Measurements from ENCODE around the gene SKP1.

SKP1 gene

GRCh38 chr5:134114886-134115805 is 61.6 kb downstream of the SKP1 start:
- in situ Hi-C loops (cut with MboI; ENCODE audit: low sequenced_read_pairs) = no loop called here

- in situ Hi-C loops (cut with MboI; ENCODE audit: low sequenced_read_pairs) = no loop called here
These were observed 62.6 kb downstream of the SKP1 start, which contains the start of gene TCF7 for GRCh38 chr5:134113902-134114875. Gene TCF7, plus strand, starts transcription at chr5:134114681. Its CDS starts 226 bp downstream, at chr5:134114907.

- in situ Hi-C loops (cut with MboI; ENCODE audit: low sequenced_read_pairs) = no loop called here
These were observed 63.3 kb downstream of the SKP1 start for GRCh38 chr5:134113363-134113889.

GRCh38 chr5:134112726-134113362 is 63.9 kb downstream of the SKP1 start:
- in situ Hi-C loops (cut with MboI; ENCODE audit: low sequenced_read_pairs) = no loop called here

GRCh38 chr5:134111741-134112647 is 64.8 kb downstream of the SKP1 start:
- in situ Hi-C loops (cut with MboI; ENCODE audit: low sequenced_read_pairs) = no loop called here

- in situ Hi-C loops (cut with MboI; ENCODE audit: low sequenced_read_pairs) = no loop called here
These were observed 66.4 kb downstream of the SKP1 start for GRCh38 chr5:134110382-134110781.

GRCh38 chr5:134107779-134108178 is 69.0 kb downstream of the SKP1 start:
- in situ Hi-C loops (cut with MboI; ENCODE audit: low sequenced_read_pairs) = no loop called here

GRCh38 chr5:134106991-134107701 is 69.6 kb downstream of the SKP1 start:
- in situ Hi-C loops (cut with MboI; ENCODE audit: low sequenced_read_pairs) = no loop called here

- in situ Hi-C loops (cut with MboI; ENCODE audit: low sequenced_read_pairs) = no loop called here
These were observed 72.6 kb downstream of the SKP1 start for GRCh38 chr5:134103998-134104654.

GRCh38 chr5:134103397-134103796 is 73.4 kb downstream of the SKP1 start:
- in situ Hi-C loops (cut with MboI; ENCODE audit: low sequenced_read_pairs) = no loop called here

- in situ Hi-C loops (cut with MboI; ENCODE audit: low sequenced_read_pairs) = no loop called here
These were observed 74.9 kb downstream of the SKP1 start for GRCh38 chr5:134101686-134102439.

- in situ Hi-C loops (cut with MboI; ENCODE audit: low sequenced_read_pairs) = no loop called here
These were observed 76.3 kb downstream of the SKP1 start for GRCh38 chr5:134100283-134101091.

- in situ Hi-C loops (cut with MboI; ENCODE audit: low sequenced_read_pairs) = no loop called here
These were observed 76.8 kb downstream of the SKP1 start for GRCh38 chr5:134099939-134100282.

- in situ Hi-C loops (cut with MboI; ENCODE audit: low sequenced_read_pairs) = no loop called here
These were observed 77.4 kb downstream of the SKP1 start for GRCh38 chr5:134099288-134099872.

Measured in HL-60/S4 treated with phorbol 12-myristate 13-acetate at 8.2 ng/mL for 4 days and 3 days (cell line).